ENCODE measurements around the gene PCDH19.
A peak's percentile ranks its signal among the peaks of the same experiment; 100 is the strongest.
"Not testable (repeated sequence)": the region's sequence is repeated elsewhere in the genome, so short reads cannot be mapped to it uniquely, and the experiment has no call there.

PCDH19 gene

GRCh38 chrX:100409610-100410590, at the start of gene PCDH19:
TSS of gene PCDH19 (minus strand) at chrX:100410273. CDS start at chrX:100408597, 1,676 bp downstream.
- DNase-seq (ENCODE audit: low read depth in 2 of 2), result peak in 1 of 2 donors; percentile 17

GRCh38 chrX:100449696-100450608, 39.9 kb upstream of the PCDH19 start:
- no peak for DNase-seq (ENCODE audit: low read depth in 2 of 2)

- peak in 1 of 2 donors; percentile 2 for DNase-seq (ENCODE audit: low read depth in 2 of 2)
Observed at GRCh38 chrX:100447655-100448397, 37.8 kb upstream of the PCDH19 start.

GRCh38 chrX:100445593-100445992, 35.5 kb upstream of the PCDH19 start:
- no peak for DNase-seq (ENCODE audit: low read depth in 2 of 2)

- DNase-seq (ENCODE audit: low read depth in 2 of 2), result not testable (repeated sequence)
Observed at GRCh38 chrX:100441321-100441720, 31.2 kb upstream of the PCDH19 start.

GRCh38 chrX:100440006-100440405, 29.9 kb upstream of the PCDH19 start:
- DNase-seq (ENCODE audit: low read depth in 2 of 2), result no peak

- DNase-seq (ENCODE audit: low read depth in 2 of 2), result no peak
Observed at GRCh38 chrX:100435726-100436125, 25.7 kb upstream of the PCDH19 start.

- DNase-seq (ENCODE audit: low read depth in 2 of 2), result no peak
Observed at GRCh38 chrX:100424012-100424411, 13.9 kb upstream of the PCDH19 start.

- no peak for DNase-seq (ENCODE audit: low read depth in 2 of 2)
Observed at GRCh38 chrX:100418556-100418955, 8.5 kb upstream of the PCDH19 start.

- DNase-seq (ENCODE audit: low read depth in 2 of 2), result no peak
Observed at GRCh38 chrX:100417681-100418080, 7.6 kb upstream of the PCDH19 start.

- DNase-seq (ENCODE audit: low read depth in 2 of 2), result no peak
Observed at GRCh38 chrX:100413229-100413628, 3.2 kb upstream of the PCDH19 start.

- DNase-seq (ENCODE audit: low read depth in 2 of 2), result no peak
Observed at GRCh38 chrX:100411802-100412715, 2.0 kb upstream of the PCDH19 start.

- DNase-seq (ENCODE audit: low read depth in 2 of 2), result no peak
Observed at GRCh38 chrX:100410901-100411801, 1.1 kb upstream of the PCDH19 start.

GRCh38 chrX:100408713-100409609, 1.1 kb downstream of the PCDH19 start:
- DNase-seq (ENCODE audit: low read depth in 2 of 2), result no peak

GRCh38 chrX:100407784-100408712, 2.0 kb downstream of the PCDH19 start:
- DNase-seq (ENCODE audit: low read depth in 2 of 2), result no peak

GRCh38 chrX:100407147-100407783, 2.8 kb downstream of the PCDH19 start:
- no peak for DNase-seq (ENCODE audit: low read depth in 2 of 2)

- no peak for DNase-seq (ENCODE audit: low read depth in 2 of 2)
Observed at GRCh38 chrX:100405424-100405823, 4.6 kb downstream of the PCDH19 start.
